Ectodermal cell (in vitro differentiated cells): ENCODE results near the gene DES.

Experiments used
- H3K27ac ChIP-seq: 2 replicates; pipeline ENCODE4 v1.7.0; 2013; ENCODE audit warnings: mild to moderate bottlenecking, low read depth, low read length; ENCODE audit not compliant: insufficient read depth, poor library complexity, severe bottlenecking
- H3K27me3 ChIP-seq: 2 replicates; pipeline ENCODE4 v1.7.0; 2013; ENCODE audit warnings: mild to moderate bottlenecking, low read length; ENCODE audit not compliant: insufficient read depth, control insufficient read depth, poor library complexity, severe bottlenecking
- H3K36me3 ChIP-seq: one replicate; pipeline ENCODE4 v1.7.0; 2013; ENCODE audit warnings: low read length; ENCODE audit not compliant: control insufficient read depth, insufficient read depth
- H3K4me1 ChIP-seq: one replicate; pipeline ENCODE4 v1.7.0; 2013; ENCODE audit warnings: low read length; ENCODE audit not compliant: control insufficient read depth, insufficient read depth
- H3K4me3 ChIP-seq: 2 replicates; pipeline ENCODE4 v1.7.0; 2013; ENCODE audit warnings: low read depth, low read length, control low read depth; ENCODE audit not compliant: insufficient read depth
- H3K9me3 ChIP-seq: 2 replicates; pipeline ENCODE4 v1.7.0; 2013; ENCODE audit warnings: mild to moderate bottlenecking, low read length, moderate library complexity; ENCODE audit not compliant: control insufficient read depth
- WGBS, 2 experiments: methylation state at CpG; one replicate each; pipeline ENCODE4 v1.1.7; 2013; ENCODE audit warnings: missing lambda C conversion rate in 2 of 2; 5-methylcytosine and 5-hydroxymethylcytosine counted together

DES gene

DNA sequence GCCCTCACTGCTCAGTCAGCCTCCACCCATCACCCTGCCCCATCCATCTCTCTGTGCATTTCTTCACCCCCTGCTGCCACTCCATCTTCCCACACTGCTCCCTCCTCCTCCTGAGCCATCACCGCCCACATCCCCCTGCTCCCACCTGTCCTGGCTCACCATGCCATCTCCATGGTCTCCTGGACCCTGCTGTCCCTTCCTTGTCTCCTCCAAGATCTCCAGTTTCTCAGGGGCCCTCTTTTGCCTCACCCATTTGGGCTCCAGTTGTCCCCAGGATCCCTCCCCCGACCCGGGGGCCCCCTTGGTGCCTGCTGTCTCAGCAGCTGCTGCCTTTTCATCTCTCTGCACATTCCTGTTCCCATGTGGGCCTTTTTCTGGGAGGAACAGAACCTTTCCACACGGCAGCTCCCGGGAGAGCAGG is 27.1 kb downstream of the DES start:
- Histone ChIP-seq H3K27me3 (peaks cover 29% of the 10 kb centered on the region), H3K4me1 (peaks cover 32% of the 10 kb centered on the region), H3K9me3 (no peaks in the 10 kb centered on the region), H3K36me3 (no peaks in the 10 kb centered on the region), H3K4me3 (no peak overlapping the region), H3K27ac (no peak overlapping the region)
- WGBS, 2 experiments = 72 to 73% methylated on average over 5 of the region's 5 CpGs

DNA sequence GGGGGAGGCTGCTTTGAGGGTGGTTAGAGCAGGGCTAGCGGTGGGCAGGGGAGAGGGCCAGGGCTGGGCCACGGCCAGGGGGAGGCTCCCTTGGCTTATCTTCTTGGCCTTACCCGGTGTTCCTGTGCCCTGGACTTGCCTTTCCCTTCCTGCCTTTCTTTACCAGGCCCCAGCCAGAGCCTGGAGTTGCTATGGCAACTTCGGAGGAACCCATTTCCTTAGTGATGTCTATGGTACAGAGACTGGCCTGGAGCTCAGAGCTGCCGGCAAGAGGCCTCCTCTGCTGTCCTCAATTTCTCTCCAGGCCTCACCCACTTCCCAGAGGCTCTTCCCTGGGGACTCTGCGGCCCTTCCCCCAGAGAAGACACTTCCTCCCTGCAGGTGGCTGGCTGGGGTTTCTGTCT is 27.9 kb downstream of the DES start:
- H3K27me3 ChIP-seq = peaks cover 22% of the 10 kb centered on the region
- no peaks in the 10 kb centered on the region for H3K36me3 ChIP-seq
- no peak overlapping the region for H3K4me3 ChIP-seq
- 41 to 43% methylated on average over 6 of the region's 6 CpGs for WGBS, 2 experiments
- no peak overlapping the region for H3K27ac ChIP-seq
- H3K4me1 ChIP-seq = peaks cover 32% of the 10 kb centered on the region
- no peaks in the 10 kb centered on the region for H3K9me3 ChIP-seq

DNA sequence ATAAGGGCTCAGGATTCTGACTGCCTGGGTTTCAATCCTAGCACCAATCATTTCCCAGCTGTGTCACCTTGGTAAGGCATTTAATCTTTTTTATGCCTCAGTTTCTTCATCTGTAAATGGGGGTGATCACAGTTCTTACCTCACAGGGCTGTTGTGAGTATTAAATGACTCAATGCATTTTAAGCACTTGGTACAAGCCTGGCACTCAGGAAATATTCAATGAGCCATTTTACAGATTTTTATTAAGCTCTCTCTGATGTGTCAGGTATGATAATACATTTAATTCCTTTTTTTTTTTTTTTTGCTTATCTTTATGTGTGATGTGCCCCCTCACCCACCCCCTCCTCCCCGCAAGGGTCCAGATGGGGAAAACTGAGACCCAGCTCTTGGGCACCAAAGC is 28.5 kb downstream of the DES start:
- Histone ChIP-seq H3K36me3 (no peaks in the 10 kb centered on the region), H3K9me3 (no peaks in the 10 kb centered on the region), H3K27me3 (peaks cover 16% of the 10 kb centered on the region), H3K4me1 (peaks cover 26% of the 10 kb centered on the region), H3K4me3 (no peak overlapping the region), H3K27ac (peak overlapping the region; percentile 16)
- 100% methylated on average over 1 of the region's 1 CpG; no CpG with 5 or more reads in 1 of the 2 experiments for WGBS, 2 experiments

DNA sequence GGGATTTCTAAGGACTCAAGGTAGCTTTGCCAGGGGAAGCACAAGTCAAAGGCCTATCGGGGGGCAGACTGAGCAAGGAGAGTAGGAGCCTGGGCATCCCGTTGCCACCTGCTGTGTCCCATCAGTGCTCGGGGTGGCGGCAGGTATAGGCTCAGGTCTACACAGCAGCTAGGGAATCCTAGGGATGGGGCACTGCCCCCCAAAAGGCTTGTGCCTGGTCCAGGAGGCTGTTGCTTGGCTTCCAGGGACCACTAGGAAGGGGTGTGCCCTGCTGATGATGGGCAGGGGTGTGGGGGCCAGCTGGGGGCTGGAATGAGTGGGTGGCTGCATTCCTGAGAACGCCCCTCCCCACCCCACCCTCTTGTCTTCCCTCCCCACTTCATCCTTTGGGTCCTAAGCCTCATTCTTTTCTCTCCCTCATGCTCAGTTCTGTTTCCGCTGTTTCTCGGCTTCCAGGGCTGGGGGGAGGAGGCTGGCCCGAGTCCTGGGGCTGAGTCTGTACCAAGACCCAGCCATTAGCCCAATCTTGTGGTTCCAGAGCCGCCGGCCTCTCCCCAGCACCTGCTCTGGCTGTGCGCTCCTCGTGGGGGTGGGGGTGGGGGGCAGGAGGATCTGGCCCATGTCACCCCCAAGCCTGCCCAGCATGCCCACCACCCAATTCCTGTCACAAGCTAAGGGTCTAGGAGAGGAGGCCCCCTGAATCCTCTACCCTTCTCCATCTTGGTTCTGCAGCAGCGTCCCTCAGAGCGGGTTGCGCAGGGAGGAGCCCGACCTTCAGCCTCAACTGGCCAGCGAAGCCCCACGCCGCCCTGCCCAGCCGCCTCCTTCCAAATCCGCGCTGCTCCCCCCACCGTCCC is 29.3 kb downstream of the DES start:
- Histone ChIP-seq H3K4me1 (peaks cover 26% of the 10 kb centered on the region), H3K27ac (no peak overlapping the region), H3K4me3 (no peak overlapping the region), H3K27me3 (peaks cover 9% of the 10 kb centered on the region), H3K9me3 (no peaks in the 10 kb centered on the region), H3K36me3 (no peaks in the 10 kb centered on the region)
- 93% methylated on average over 23 of the region's 23 CpGs for WGBS, 2 experiments

GRCh38 chr2:219448099-219448775 is 30.1 kb downstream of the DES start:
- peaks cover 26% of the 10 kb centered on the region for H3K4me1 ChIP-seq
- H3K27me3 ChIP-seq = peaks cover 1% of the 10 kb centered on the region
- H3K9me3 ChIP-seq = no peaks in the 10 kb centered on the region
- H3K4me3 ChIP-seq = no peak overlapping the region
- H3K36me3 ChIP-seq = no peaks in the 10 kb centered on the region
- 94 to 95% methylated on average over 88 of the region's 88 CpGs for WGBS, 2 experiments
- H3K27ac ChIP-seq = no peak overlapping the region

- Histone ChIP-seq H3K4me3 (no peak overlapping the region), H3K4me1 (peaks cover 32% of the 10 kb centered on the region), H3K27ac (no peak overlapping the region), H3K36me3 (no peaks in the 10 kb centered on the region), H3K9me3 (no peaks in the 10 kb centered on the region), H3K27me3 (no peaks in the 10 kb centered on the region)
- 83 to 84% methylated on average over 51 of the region's 51 CpGs for WGBS, 2 experiments
These were observed 30.7 kb downstream of the DES start for GRCh38 chr2:219448776-219449341.

GRCh38 chr2:219449609-219450008 is 31.4 kb downstream of the DES start:
- H3K27ac ChIP-seq = no peak overlapping the region
- H3K4me1 ChIP-seq = peaks cover 39% of the 10 kb centered on the region
- H3K9me3 ChIP-seq = no peaks in the 10 kb centered on the region
- H3K36me3 ChIP-seq = no peaks in the 10 kb centered on the region
- no peak overlapping the region for H3K4me3 ChIP-seq
- 92 to 93% methylated on average over 5 of the region's 5 CpGs for WGBS, 2 experiments
- H3K27me3 ChIP-seq = no peaks in the 10 kb centered on the region

DNA sequence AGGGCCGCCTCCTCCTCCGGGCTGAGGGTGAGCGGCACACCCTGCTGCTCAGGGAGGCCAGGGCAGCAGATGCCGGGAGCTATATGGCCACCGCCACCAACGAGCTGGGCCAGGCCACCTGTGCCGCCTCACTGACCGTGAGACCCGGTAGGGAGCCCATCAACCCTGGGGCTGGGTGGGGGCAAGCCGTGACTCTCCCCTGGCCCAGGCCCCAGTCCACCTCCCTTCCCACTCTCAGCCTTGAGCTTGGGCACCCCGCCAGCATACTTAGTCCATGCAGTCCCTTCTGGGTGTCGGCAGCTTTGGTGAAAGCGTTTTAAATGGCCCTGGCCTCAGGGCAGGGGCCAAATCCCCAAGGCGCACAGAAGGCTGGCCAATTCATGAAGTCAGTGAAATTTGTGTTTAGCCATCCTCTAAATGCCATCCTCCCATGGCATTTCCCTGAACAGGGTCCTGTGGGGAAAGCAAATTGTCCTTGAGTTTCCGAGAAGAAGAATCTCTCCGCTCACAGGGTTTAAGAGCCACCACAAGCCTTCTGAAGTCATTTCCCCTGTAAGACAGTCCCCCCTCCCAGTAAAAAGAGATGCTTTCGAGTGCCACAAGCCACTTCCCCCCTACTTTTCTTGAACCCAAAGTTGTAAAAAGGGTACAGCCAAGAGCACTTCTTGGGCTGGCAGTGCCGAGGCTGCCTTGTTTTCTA is 33.6 kb downstream of the DES start:
- H3K36me3 ChIP-seq = no peaks in the 10 kb centered on the region
- no peak overlapping the region for H3K27ac ChIP-seq
- 93 to 94% methylated on average over 18 of the region's 18 CpGs for WGBS, 2 experiments
- H3K4me1 ChIP-seq = peaks cover 21% of the 10 kb centered on the region
- no peaks in the 10 kb centered on the region for H3K9me3 ChIP-seq
- no peaks in the 10 kb centered on the region for H3K27me3 ChIP-seq
- H3K4me3 ChIP-seq = no peak overlapping the region

- Histone ChIP-seq H3K27me3 (no peaks in the 10 kb centered on the region), H3K4me1 (peaks cover 18% of the 10 kb centered on the region), H3K36me3 (no peaks in the 10 kb centered on the region), H3K4me3 (no peak overlapping the region), H3K27ac (no peak overlapping the region), H3K9me3 (no peaks in the 10 kb centered on the region)
- 85 to 91% methylated on average over 23 of the region's 23 CpGs for WGBS, 2 experiments
These were observed 34.5 kb downstream of the DES start for GRCh38 chr2:219452361-219453317.
